SK-N-SH (cell line): ENCODE results near the gene RPS19. TPM values are rescaled to one million over a fixed set of nuclear protein-coding genes. Genes with fewer than 3 reads are reported as not detected.

ENCODE experiments used
- CTCF ChIA-PET: fragments of 300-600, 350-600 bp; formaldehyde crosslinking; extraction: SDS; loops from one replicate; lab custom pipeline; 2021; lab: Yijun Ruan, JAX
- POLR2A ChIA-PET: fragments of 350-600 bp; sonication (Branson Sonifier 250); formaldehyde crosslinking; extraction: SDS; loops from one replicate; lab custom pipeline; 2020; ENCODE audit warnings: antibody characterized with exemption, inconsistent platforms; lab: Yijun Ruan, JAX
- DNase-seq: peaks from one replicate; pipeline ENCODE4 v3.0.0; 2012
- H2AFZ ChIP-seq: fragments of 200-600 bp; sonication (generic); 2 replicates; pipeline ENCODE4 v1.8.1; 2016; ENCODE audit warnings: antibody characterized with exemption, mild to moderate bottlenecking, low read depth
- H3F3A ChIP-seq: fragments of 200-600 bp; sonication (generic); replicated peaks from 2 replicates; pipeline ENCODE3; 2016; ENCODE audit warnings: antibody characterized with exemption, mild to moderate bottlenecking; ENCODE audit not compliant: insufficient read depth
- H3K27ac ChIP-seq, 2 experiments: fragments of 200-500 bp in 1 of 2; fragments of 200-600 bp in 1 of 2; sonication (Bioruptor generic) in 1 of 2; sonication (generic), shearing (Covaris generic) in 1 of 2; 2 replicates each; pipeline versions ENCODE4 v1.5.1 to v1.6.1; 2014 to 2016; ENCODE audit warnings: low read depth in 2 of 2, inconsistent platforms in 1 of 2, low read length in 1 of 2, mild to moderate bottlenecking in 1 of 2, mixed read lengths in 1 of 2
- H3K27me3 ChIP-seq: fragments of 200-600 bp; sonication (generic), shearing (Covaris generic); 2 replicates; pipeline ENCODE4 v1.6.1; 2016; ENCODE audit warnings: mixed run types; ENCODE audit not compliant: insufficient read depth
- H3K36me3 ChIP-seq, 2 experiments: fragments of 200-500 bp in 1 of 2; fragments of 200-600 bp in 1 of 2; sonication (Bioruptor generic) in 1 of 2; sonication (generic) in 1 of 2; replicated peaks in 1 of 2; 2 replicates each; pipeline versions ENCODE3 to v1.5.1; 2014 to 2016; ENCODE audit warnings: low read length in 1 of 2, mild to moderate bottlenecking in 1 of 2; ENCODE audit not compliant: insufficient read depth in 2 of 2, control insufficient read depth in 1 of 2
- H3K4me1 ChIP-seq, 2 experiments: fragments of 200-500 bp in 1 of 2; fragments of 200-600 bp in 1 of 2; sonication (Bioruptor generic) in 1 of 2; sonication (generic), shearing (Covaris generic) in 1 of 2; 2 replicates each; pipeline versions ENCODE4 v1.5.1 to v1.6.1; 2014 to 2016; ENCODE audit warnings: low read depth in 1 of 2, low read length in 1 of 2, mixed run types in 1 of 2; ENCODE audit not compliant: insufficient read depth in 2 of 2, control insufficient read depth in 1 of 2
- H3K4me2 ChIP-seq: fragments of 200-600 bp; sonication (generic), shearing (Covaris generic); 2 replicates; pipeline ENCODE4 v1.6.1; 2017; ENCODE audit warnings: mixed run types
- H3K4me3 ChIP-seq, 2 experiments: fragments of 200-500 bp in 1 of 2; fragments of 200-600 bp in 1 of 2; sonication (Bioruptor generic) in 1 of 2; sonication (generic), shearing (Covaris generic) in 1 of 2; 2 replicates each; pipeline versions ENCODE4 v1.5.1 to v1.8.1; 2014 to 2016; ENCODE audit warnings: low read depth in 2 of 2, inconsistent platforms in 1 of 2, low read length in 1 of 2, mild to moderate bottlenecking in 1 of 2, mixed read lengths in 1 of 2, moderate library complexity in 1 of 2
- H3K79me2 ChIP-seq: fragments of 200-600 bp; sonication (generic); 2 replicates; pipeline ENCODE4 v1.8.1; 2017; ENCODE audit warnings: mild to moderate bottlenecking; ENCODE audit not compliant: insufficient read depth
- H3K9ac ChIP-seq: fragments of 200-600 bp; sonication (generic); 2 replicates; pipeline ENCODE4 v1.6.1; 2017; ENCODE audit warnings: mixed run types
- H3K9me2 ChIP-seq: fragments of 200-600 bp; sonication (generic); 2 replicates; pipeline ENCODE4 v1.6.1; 2017; ENCODE audit warnings: mixed run types
- H3K9me3 ChIP-seq: fragments of 200-600 bp; sonication (generic); 2 replicates; pipeline ENCODE4 v1.6.1; 2017; ENCODE audit warnings: mixed run types, mild to moderate bottlenecking, moderate library complexity
- H4K20me1 ChIP-seq: fragments of 200-600 bp; sonication (generic); 2 replicates; pipeline ENCODE4 v1.6.1; 2017; ENCODE audit warnings: mild to moderate bottlenecking, mixed run types; ENCODE audit not compliant: insufficient read depth
- CTCF ChIP-seq: fragments of 200-600 bp; sonication (generic); IDR thresholded peaks from 2 replicates; pipeline ENCODE4 v1.6.1; 2017; ENCODE audit warnings: antibody characterized with exemption, mild to moderate bottlenecking, moderate library complexity
- EZH2phosphoT487 ChIP-seq: fragments of 200-600 bp; sonication (generic); IDR thresholded peaks from 2 replicates; pipeline ENCODE4 v1.6.1; 2017; ENCODE audit warnings: low read depth, mixed run types, mild to moderate bottlenecking, antibody characterized with exemption, moderate library complexity, borderline replicate concordance
- FOSL2 ChIP-seq: IDR thresholded peaks from 2 replicates; pipeline ENCODE4 v1.4.0; 2012; ENCODE audit warnings: low read depth, mild to moderate bottlenecking, moderate library complexity, borderline replicate concordance
- FOXJ3 ChIP-seq: sonication (generic); formaldehyde crosslinking; IDR thresholded peaks from 2 replicates; pipeline ENCODE4 v1.5.1; 2020; ENCODE audit warnings: mild to moderate bottlenecking, missing genetic modification reagents
- FOXM1 ChIP-seq: IDR thresholded peaks from 2 replicates; pipeline ENCODE4 v1.4.0; 2012; ENCODE audit warnings: low read depth, mild to moderate bottlenecking
- GABPA ChIP-seq: IDR thresholded peaks from 2 replicates; pipeline ENCODE4 v1.4.0; 2012; ENCODE audit warnings: low read depth, mild to moderate bottlenecking
- MEF2A ChIP-seq: IDR thresholded peaks from 2 replicates; pipeline ENCODE4 v1.4.0; 2012; ENCODE audit warnings: low read depth, borderline replicate concordance
- MXI1 ChIP-seq: IDR thresholded peaks from 2 replicates; pipeline ENCODE4 v1.6.1; 2012; ENCODE audit warnings: mild to moderate bottlenecking, low read depth, low read length, improper control_type of control experiment
- NFIC ChIP-seq: IDR thresholded peaks from 2 replicates; pipeline ENCODE4 v1.4.0; 2012; ENCODE audit warnings: borderline replicate concordance
- PBX3 ChIP-seq: IDR thresholded peaks from 2 replicates; pipeline ENCODE4; 2012
- POLR2AphosphoS5 ChIP-seq: IDR thresholded peaks from 2 replicates; pipeline ENCODE4 v1.6.1; 2012; ENCODE audit warnings: low read depth, low read length
- RCOR1 ChIP-seq: fragments of 150-350 bp; IDR thresholded peaks from 2 replicates; pipeline ENCODE4 v1.6.1; 2017; ENCODE audit warnings: antibody characterized with exemption, low read length
- RFX5 ChIP-seq: IDR thresholded peaks from 2 replicates; pipeline ENCODE4 v1.6.1; 2012; ENCODE audit warnings: mild to moderate bottlenecking, improper control_type of control experiment, low read length
- RXRA ChIP-seq: IDR thresholded peaks from 2 replicates; pipeline ENCODE4 v1.4.0; 2012; ENCODE audit warnings: low read depth, mild to moderate bottlenecking, borderline replicate concordance
- SIN3A ChIP-seq: IDR thresholded peaks from 2 replicates; pipeline ENCODE4 v1.6.1; 2012; ENCODE audit warnings: low read depth, mild to moderate bottlenecking, low read length, moderate library complexity, borderline replicate concordance
- TCF12 ChIP-seq: IDR thresholded peaks from 2 replicates; pipeline ENCODE4 v1.4.0; 2012
- TEAD4 ChIP-seq: IDR thresholded peaks from 2 replicates; pipeline ENCODE4 v1.4.0; 2012; ENCODE audit warnings: mild to moderate bottlenecking, borderline replicate concordance; ENCODE audit not compliant: insufficient read depth
- USF1 ChIP-seq: IDR thresholded peaks from 2 replicates; pipeline ENCODE4 v1.4.0; 2012; ENCODE audit warnings: low read depth, borderline replicate concordance
- YY1 ChIP-seq: IDR thresholded peaks from 2 replicates; pipeline ENCODE4 v1.4.0; 2012; ENCODE audit warnings: low read depth, mild to moderate bottlenecking
- ZBTB33 ChIP-seq: IDR thresholded peaks from 2 replicates; pipeline ENCODE4 v1.4.0; 2012; ENCODE audit warnings: low read depth, borderline replicate concordance
- WGBS: methylation state at CpG from one replicate; pipeline ENCODE4 v1.1.6; 2017; ENCODE audit warnings: low lambda C conversion rate; 5-methylcytosine and 5-hydroxymethylcytosine counted together
- polyA plus RNA-seq, 3 experiments: library from polyadenylated mRNA; depleted of rRNA; stranded (reverse); fragments of >200 nt; gene quantifications; 2 replicates each; pipeline ENCODE4 v1.2.3, GENCODE V29; 2012

Gene RPS19
- polyA plus RNA-seq, 1 of the 3 experiments (the other 2 are of a cell fraction) = 2,819 TPM

- Histone ChIP-seq H3K9ac (no peak overlapping the region), H3K9me3 (no peaks in the 10 kb centered on the region), H3K4me1 (peaks cover 12 to 16% of the 10 kb centered on the region in 2 experiments; a peak in 2 of 4 replicates), H3K27me3 (no peaks in the 10 kb centered on the region), H3K36me3 (peaks cover 66 to 75% of the 10 kb centered on the region in 2 experiments), H3K4me3 (no peak overlapping the region), H3K9me2 (no peaks in the 10 kb centered on the region), H4K20me1 (peaks cover 100% of the 10 kb centered on the region), H2AFZ (no peak overlapping the region), H3K27ac (no peak overlapping the region), H3K79me2 (peaks cover 51% of the 10 kb centered on the region), H3K4me2 (no peak overlapping the region), H3F3A (peaks cover 88% of the 10 kb centered on the region)
- ChIA-PET CTCF (interaction anchor here (1.0 to 1.4 kb wide), 3 partner anchors 33 to 89 kb away, joined by 3 to 8 read pairs (median 6); no protein-coding TSS in a partner anchor), POLR2A (no interaction called here)
- no peak for TF ChIP-seq GABPA
- TF ChIP-seq POLR2AphosphoS5 = no peak
- TF ChIP-seq ZBTB33 = no peak
- no peak for TF ChIP-seq RCOR1
- no peak for TF ChIP-seq NFIC
- TF ChIP-seq FOXM1 = no peak
- TF ChIP-seq TCF12 = no peak
- TF ChIP-seq MXI1 = no peak
- TF ChIP-seq EZH2phosphoT487 = no peak
- TF ChIP-seq RFX5 = no peak
- no peak for TF ChIP-seq FOXJ3 (CRISPR knock-in tag)
- TF ChIP-seq RXRA = no peak
- TF ChIP-seq SIN3A = no peak
- no peak for TF ChIP-seq TEAD4
- TF ChIP-seq MEF2A = no peak
- TF ChIP-seq PBX3 = no peak
- no peak for TF ChIP-seq CTCF
- no peak for TF ChIP-seq YY1
- no peak for TF ChIP-seq USF1
- TF ChIP-seq FOSL2 = no peak
- 88% methylated on average over 8 of the region's 10 CpGs for WGBS
- no peak for DNase-seq
Observed at GRCh38 chr19:41868120-41868988, 8.3 kb downstream of the RPS19 start.
